BJ (cell line): Measurements from ENCODE around the gene BLTP3B. TPM values are rescaled to one million over a fixed set of nuclear protein-coding genes. Genes with fewer than 3 reads are reported as not detected.

Source experiments
- CTCF ChIA-PET: fragments of 350-600 bp; formaldehyde crosslinking; extraction: SDS; loops from one replicate; lab custom pipeline; 2021; ENCODE audit warnings: antibody characterized with exemption, inconsistent platforms; lab: Yijun Ruan, JAX
- POLR2A ChIA-PET: fragments of 300-600 bp; sonication (Branson Sonifier 250); formaldehyde crosslinking; extraction: SDS; loops from one replicate; lab custom pipeline; 2021; ENCODE audit warnings: antibody characterized with exemption; lab: Charles Lee
- DNase-seq: peaks from one replicate; pipeline ENCODE4 v3.0.0-alpha.2; 2011; ENCODE audit warnings: low read depth
- H3K27me3 ChIP-seq: 2 replicates; pipeline ENCODE4 v1.6.0; 2011; ENCODE audit warnings: low read length; ENCODE audit not compliant: control insufficient read depth, insufficient read depth
- H3K36me3 ChIP-seq: 2 replicates; pipeline ENCODE4 v1.5.1; 2011; ENCODE audit warnings: low read length; ENCODE audit not compliant: control insufficient read depth, insufficient read depth
- H3K4me3 ChIP-seq: 2 replicates; pipeline ENCODE4 v1.5.1; 2011; ENCODE audit warnings: low read depth, mild to moderate bottlenecking, control low read depth, low read length
- CTCF ChIP-seq: IDR thresholded peaks from 2 replicates; pipeline ENCODE4 v1.5.1; 2011; ENCODE audit warnings: low read depth, mild to moderate bottlenecking, control low read depth, inconsistent platforms, low read length, moderate library complexity; ENCODE audit not compliant: insufficient read depth
- polyA plus RNA-seq: library from polyadenylated mRNA; depleted of rRNA; stranded (reverse); fragments of >200 nt; gene quantifications from 2 replicates; pipeline ENCODE4 v1.2.3, GENCODE V29; 2011

The BLTP3B gene
- polyA plus RNA-seq, 1 experiment: 11.9 TPM

- no peak for TF ChIP-seq CTCF
- ChIA-PET CTCF (no interaction called here), POLR2A (no interaction called here)
- no peak overlapping the region for H3K4me3 ChIP-seq
- no peaks in the 10 kb centered on the region for H3K27me3 ChIP-seq
- H3K36me3 ChIP-seq: no peaks in the 10 kb centered on the region
- DNase-seq: no peak
Measured at GRCh38 chr12:100159391-100160104, 16.9 kb upstream of the BLTP3B start.

DNA sequence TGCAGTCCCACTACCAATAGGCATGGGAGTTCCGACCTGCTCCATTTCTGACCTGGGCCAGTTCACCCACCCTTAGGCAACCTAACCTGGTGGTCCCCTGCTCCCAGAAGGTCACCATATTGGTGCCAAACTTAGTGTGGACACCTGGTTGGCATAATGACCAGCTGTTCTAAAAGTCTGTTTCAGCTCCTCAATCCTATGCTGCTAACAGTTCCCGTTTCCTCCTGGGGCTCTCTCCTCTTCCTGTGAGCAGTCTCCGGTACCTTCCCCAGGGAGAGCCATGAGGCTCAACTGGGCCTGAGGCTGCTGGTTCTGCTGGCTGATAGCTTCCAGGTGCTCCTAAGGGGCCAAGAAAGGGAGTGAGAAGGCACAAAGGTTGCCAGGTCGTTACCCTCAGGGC, 15.9 kb upstream of the BLTP3B start:
- TF ChIP-seq CTCF: no peak
- CTCF ChIA-PET: no interaction called here
- POLR2A ChIA-PET: no interaction called here
- H3K36me3 ChIP-seq: no peaks in the 10 kb centered on the region
- H3K4me3 ChIP-seq: no peak overlapping the region
- DNase-seq: no peak
- no peaks in the 10 kb centered on the region for H3K27me3 ChIP-seq

DNA sequence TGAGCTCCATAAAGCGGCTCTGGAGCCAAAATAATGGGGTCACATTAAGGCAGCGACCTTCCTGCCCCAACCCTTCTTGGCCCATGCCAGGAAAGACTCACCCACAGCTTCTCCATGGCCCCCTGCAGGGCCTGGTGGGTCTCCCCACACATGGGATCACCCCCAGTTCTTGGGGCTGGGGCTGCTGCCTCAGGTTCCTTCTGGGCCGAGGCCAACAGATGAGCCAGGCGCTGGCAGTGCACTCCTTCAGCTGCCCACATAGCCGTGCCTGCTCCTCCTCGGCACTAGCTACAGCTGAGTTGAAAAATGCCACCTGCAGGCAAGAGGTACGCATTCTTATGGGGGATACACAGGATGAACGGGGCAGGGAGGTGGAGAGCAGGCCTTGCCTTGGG, 14.8 kb upstream of the BLTP3B start:
- Histone ChIP-seq H3K36me3 (no peaks in the 10 kb centered on the region), H3K4me3 (no peak overlapping the region), H3K27me3 (no peaks in the 10 kb centered on the region)
- no peak for TF ChIP-seq CTCF
- POLR2A ChIA-PET: no interaction called here
- no peak for DNase-seq
- CTCF ChIA-PET: interaction anchor here (0.9 to 1.0 kb wide), 2 partner anchors 9 to 16 kb away, joined by 3 read pairs; no protein-coding TSS in a partner anchor

GRCh38 chr12:100156731-100157426, 14.2 kb upstream of the BLTP3B start:
- H3K27me3 ChIP-seq: no peaks in the 10 kb centered on the region
- TF ChIP-seq CTCF: no peak
- H3K4me3 ChIP-seq: no peak overlapping the region
- no peak for DNase-seq
- H3K36me3 ChIP-seq: no peaks in the 10 kb centered on the region
- ChIA-PET CTCF (interaction anchor here (0.9 to 1.0 kb wide), 2 partner anchors 8 to 17 kb away, joined by 3 read pairs; no protein-coding TSS in a partner anchor), POLR2A (no interaction called here)

GRCh38 chr12:100154474-100155247, 12.0 kb upstream of the BLTP3B start:
- ChIA-PET POLR2A (no interaction called here), CTCF (interaction anchor here (0.6 to 3.4 kb wide), 24 partner anchors 10 to 674 kb away, joined by 3 to 36 read pairs (median 4); partner anchors contain the start of gene BLTP3B)
- Histone ChIP-seq H3K4me3 (no peak overlapping the region), H3K36me3 (no peaks in the 10 kb centered on the region), H3K27me3 (no peaks in the 10 kb centered on the region)
- DNase-seq: no peak
- TF ChIP-seq CTCF: peak; percentile 94
